ENCODE measurements around the gene ANKRA2.
A peak's percentile ranks its signal among the peaks of the same experiment; 100 is the strongest.

GRCh38 chr5:73565139-73565968, at the start of gene ANKRA2, which contains the start of gene UTP15:
- no peak for TF ChIP-seq CTCF (IDR thresholded peaks at IDR 0.05)
- peak in 1 of 2 donors; percentile 29 for TF ChIP-seq POLR2A (IDR thresholded peaks at IDR 0.05)
